GM19452 (cell line): ENCODE data around the gene TFDP1.

ENCODE experiments used
- ATAC-seq: cut with Tn5 transposase; IDR thresholded peaks from one replicate; pipeline ENCODE4 v1.9.1; 2021; ENCODE audit not compliant: unreplicated experiment

TFDP1 gene

DNA sequence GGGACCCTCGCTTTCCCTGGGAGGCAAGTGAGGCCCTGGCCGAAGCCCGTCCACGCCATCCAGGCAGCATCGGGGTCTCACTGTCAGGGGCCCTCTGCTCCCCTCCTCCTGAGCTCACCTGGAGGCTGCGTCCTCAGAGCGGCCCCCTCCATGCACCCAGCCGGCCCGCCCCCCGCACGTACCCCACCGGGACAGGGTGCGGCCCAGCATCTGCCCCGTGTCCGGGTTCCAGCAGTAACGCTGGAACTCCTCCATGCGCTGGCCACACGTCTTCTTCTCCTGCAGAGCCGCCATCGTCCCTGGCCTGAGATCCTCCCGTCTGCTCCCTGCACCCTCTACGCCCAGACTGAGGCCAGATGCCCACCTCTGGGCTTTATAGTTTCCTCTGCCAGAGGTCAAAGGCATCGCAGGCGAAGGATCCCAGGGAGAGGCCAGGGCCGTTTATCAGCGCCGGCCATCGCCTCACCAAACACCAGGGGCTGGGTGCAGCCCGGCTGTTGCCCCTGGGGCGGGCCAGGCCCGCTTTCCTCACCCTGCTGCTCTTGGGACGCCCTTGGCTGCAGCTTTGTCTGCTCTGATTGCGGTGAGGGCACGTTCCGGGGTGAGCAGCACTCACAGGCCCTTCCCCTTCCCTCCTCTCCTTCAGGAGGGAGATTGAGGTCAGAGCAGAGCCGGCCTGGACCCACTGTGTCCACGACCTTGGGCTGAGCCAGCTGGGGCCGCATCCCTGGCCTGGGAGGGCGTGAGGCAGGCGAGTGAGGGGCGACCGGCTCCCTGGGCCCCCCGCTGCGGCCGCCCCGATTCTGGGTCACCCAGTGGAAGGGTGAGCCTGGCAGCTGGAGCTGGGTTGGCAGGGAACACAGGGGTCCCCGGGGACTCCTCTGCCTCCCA is 73.5 kb downstream of the TFDP1 start, which contains the start of gene ATP4B:
Gene ATP4B, minus strand, starts transcription at position 348 of the 891 bp plus-strand sequence. Its CDS starts 54 bp downstream, at position 294.
- ATAC-seq: no peak

DNA sequence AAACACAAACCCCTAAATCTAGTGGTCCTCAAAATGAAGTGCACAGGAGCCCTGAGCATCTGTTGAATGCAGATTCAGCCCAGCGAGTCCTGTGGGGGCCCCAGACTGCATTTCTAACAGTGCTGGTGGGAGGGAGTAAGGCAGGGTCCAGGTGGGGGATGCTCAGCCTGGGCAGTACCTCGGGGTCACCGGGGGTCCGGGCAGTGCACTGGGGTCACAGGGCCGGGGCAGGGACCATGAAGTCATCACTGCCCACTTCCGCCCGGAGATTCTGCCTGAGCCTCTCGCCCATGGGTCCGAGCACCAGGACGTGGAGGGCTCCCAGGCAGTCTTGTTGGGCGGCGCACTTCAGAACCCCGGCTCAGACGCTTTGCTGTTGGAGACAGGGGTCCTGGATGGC is 74.3 kb downstream of the TFDP1 start:
- ATAC-seq: no peak

DNA sequence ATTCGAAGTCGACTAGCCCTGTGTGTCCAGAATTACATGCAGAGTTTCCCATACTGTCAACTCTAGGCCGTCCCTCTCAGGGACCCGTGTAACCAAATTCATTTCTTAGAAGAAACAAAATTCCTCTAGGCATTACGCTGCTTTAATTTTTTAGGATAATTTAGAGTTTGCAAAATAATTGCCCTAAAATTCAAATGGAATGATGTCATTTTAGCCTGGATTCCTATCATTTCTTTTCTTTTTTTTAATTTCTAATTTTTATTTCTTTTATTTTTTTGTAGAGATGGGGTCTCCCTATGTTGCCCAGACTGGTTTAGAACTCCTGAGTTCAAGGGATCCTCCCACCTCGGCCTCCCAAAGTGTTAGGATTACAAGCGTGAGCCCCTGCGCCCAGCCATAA is 74.8 kb downstream of the TFDP1 start:
- no peak for ATAC-seq

DNA sequence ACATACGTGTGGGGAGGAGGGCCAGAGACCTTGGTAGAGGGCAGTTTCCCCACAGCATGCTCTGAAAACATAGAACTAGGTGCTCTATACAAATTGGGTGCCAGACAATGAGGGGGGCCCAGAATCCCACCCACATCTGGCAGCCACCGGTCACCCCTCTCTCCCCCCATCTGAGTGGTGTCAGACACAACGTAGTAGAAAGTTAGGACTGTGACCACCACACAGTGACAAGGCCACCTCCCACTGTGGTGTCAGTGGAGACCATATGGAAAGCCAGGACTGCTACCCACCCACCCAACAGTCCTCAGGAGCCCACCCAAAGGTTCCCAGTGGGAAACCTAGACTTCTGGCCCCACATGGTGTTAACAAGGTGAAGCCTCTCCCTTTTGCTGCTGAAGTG is 75.5 kb downstream of the TFDP1 start:
- no peak for ATAC-seq

DNA sequence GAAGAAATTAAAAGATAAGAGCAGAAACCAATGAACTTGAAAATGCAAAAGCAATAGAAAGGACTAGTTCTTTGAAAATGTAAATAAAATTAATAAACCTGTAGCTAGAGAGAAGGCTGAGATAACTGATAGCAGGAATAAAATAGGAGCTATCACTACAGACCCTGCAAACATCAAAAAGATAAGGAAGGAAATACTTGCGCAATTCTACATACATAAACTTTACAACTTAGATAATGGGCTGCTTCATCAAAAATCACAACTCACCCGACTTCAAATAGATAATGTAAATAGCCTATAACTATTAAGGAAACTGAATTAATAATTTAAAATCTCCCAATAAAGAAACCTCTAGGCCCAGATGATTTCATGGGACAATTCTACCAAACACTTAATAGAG is 77.0 kb downstream of the TFDP1 start:
- ATAC-seq: no peak

DNA sequence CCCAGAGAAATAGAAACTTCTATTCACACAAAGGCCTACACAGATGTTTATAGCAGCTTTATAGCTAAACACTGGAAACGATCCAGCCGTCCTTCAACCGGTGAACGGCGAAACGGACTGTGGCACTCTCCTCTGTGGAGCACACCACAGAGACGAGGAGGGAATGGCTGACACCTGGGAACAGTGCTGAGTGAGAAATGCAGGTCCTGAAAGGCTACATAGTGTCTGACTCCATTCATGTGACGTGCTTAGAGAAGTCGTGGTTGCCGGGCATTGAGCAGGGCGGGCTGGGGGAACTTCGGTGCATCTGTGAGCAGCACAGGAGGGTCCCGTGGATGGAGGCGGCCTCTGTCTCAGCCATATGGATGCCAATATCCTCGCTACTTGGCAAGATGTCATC is 79.4 kb downstream of the TFDP1 start:
- ATAC-seq: no peak

DNA sequence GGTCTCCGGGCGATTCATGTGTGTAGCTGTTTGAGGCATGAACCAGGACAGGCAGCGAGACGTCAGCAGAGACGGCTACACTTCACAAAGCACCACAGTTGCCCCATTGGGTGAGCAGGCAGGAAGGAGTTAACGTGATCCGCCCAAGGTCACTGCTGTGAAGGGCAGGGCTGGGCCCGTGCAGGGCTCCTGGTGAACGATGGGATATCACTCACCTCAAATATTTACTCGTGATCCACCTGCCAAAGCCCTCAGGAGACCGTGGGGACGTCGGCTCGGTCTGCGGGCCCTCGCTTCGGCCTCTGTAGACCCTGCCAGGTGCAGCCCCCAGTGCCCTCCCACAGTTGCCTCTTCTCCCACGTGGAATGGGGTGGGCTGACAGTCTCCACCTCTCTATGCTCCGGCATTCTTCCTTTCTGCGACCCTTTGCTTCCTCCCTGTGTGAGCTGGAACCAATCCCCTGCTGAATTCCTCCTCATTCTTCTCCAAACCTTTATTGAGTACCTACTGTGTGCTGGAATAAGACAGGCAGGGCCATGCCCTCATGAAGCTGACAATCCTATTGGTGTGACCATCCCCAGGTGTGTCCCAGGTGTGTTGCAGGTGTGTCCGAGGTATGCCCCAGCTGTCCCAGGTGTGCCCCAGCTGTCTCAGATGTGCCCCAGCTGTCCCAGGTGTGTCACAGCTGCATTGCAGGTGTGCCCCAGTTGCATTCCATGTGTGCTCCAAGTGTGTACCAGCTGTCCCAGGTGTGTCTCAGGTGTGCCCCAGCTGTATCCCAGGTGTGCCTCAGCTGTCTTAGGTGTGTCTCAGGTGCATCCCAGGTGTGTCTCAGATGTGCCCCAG is 80.4 kb downstream of the TFDP1 start:
- ATAC-seq: no peak

DNA sequence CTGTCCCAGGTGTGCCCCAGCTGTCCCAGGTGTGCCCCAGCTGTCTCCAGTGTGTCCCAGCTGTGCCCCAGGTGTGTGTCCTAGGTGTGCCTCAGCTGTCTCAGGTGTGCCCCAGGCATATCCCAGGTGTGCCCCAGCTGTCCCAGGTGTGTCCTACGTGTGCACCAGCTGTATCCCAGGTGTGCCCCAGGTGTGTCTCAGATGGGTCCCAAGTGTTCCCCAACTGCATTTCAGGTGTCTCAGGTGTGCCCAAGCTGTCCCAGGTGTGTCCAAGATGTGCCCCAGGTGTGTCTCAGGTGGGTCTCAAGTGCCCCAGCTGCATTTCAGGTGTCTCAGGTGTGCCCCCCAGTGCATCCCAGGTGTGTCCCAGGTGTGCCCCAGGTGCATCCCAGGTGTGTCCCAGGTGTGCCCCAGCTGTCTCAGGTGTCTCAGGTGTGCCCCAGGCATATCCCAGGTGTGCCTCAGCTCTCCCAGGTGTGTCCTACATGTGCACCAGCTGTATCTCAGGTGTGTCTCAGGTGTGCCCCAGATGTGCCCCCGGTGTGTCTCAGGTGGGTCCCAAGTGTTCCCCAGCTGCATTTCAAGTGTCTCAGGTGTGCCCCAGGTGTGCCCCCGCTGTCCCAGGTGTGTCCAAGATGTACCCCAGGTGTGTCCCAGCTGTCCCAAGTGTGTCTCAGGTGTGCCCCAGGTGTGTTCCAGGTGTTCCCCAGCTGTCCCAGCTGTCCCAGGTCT is 81.2 kb downstream of the TFDP1 start:
- no peak for ATAC-seq

DNA sequence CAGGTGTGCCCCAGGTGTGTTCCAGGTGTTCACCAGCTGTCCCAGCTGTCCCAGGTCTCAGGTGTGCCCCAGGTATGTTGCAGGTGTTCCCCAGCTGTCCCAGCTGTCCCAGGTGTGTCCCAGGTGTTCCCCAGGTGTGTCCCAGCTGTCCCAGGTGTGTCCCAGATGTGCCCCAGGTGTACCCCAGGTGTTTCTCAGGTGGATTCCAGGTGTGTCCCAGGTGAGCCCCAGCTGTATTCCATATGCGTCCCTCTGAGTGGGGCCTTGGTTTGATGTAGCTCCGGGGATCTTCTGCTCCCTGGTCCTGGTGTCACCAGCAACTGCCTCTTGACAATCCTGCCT is 81.7 kb downstream of the TFDP1 start:
- ATAC-seq: no peak

DNA sequence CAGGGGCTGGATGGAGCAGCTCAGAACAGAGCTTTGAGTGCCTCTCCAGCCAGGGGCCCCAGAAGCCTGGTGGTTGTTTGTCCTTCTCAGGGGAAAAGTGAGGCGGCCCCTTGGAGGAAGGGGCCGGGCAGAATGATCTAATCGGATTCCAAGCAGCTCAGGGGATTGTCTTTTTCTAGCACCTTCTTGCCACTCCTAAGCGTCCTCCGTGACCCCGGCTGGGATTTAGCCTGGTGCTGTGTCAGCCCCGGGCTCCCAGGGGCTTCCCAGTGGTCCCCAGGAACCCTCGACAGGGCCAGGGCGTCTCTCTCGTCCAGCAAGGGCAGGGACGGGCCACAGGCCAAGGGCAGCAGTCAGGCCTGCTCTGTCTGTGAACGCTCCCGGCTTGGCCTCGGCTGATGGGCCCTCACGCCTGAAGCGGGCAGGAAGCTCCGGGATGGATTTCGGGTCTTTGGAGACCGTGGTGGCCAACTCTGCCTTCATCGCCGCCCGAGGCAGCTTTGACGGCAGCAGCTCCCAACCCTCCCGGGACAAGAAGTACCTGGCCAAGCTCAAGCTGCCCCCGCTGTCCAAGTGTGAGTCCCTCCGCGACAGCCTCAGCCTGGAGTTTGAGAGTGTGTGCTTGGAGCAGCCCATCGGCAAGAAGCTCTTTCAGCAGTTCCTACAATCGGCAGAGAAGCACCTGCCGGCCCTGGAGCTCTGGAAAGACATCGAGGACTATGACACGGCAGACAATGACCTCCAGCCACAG is 82.6 kb downstream of the TFDP1 start, which contains the start of gene GRK1:
Gene GRK1, plus strand, starts transcription at position 269 of the 751 bp plus-strand sequence. Its CDS starts 168 bp downstream, at position 437.
- ATAC-seq: no peak

DNA sequence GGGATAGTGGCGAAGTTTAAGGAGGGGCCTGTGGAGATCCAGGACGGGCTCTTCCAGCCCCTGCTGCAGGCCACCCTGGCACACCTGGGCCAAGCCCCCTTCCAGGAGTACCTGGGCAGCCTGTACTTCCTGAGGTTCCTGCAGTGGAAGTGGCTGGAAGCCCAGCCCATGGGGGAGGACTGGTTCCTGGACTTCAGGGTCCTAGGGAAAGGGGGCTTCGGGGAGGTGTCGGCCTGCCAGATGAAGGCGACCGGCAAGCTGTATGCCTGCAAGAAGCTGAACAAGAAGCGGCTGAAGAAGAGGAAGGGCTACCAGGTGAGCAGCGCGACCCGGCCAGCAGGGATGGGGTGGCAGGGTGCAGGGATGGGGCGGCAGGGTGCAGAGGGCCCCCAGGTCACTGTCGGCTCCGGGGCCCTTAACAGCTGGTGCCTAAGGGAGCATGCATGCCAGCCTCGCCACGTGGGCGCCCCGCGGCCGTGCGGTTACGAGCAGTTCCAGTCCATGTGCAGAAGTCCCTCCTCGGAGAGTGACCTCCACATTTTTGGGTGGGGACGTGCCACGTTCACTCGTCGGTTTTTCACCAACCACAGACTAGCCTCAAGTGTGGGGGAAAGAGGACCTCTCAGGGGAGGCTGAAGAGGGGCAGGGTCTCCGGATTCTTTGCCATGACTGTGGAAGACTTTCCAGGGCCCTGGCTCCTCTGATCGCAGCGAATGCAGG is 83.4 kb downstream of the TFDP1 start:
- no peak for ATAC-seq

DNA sequence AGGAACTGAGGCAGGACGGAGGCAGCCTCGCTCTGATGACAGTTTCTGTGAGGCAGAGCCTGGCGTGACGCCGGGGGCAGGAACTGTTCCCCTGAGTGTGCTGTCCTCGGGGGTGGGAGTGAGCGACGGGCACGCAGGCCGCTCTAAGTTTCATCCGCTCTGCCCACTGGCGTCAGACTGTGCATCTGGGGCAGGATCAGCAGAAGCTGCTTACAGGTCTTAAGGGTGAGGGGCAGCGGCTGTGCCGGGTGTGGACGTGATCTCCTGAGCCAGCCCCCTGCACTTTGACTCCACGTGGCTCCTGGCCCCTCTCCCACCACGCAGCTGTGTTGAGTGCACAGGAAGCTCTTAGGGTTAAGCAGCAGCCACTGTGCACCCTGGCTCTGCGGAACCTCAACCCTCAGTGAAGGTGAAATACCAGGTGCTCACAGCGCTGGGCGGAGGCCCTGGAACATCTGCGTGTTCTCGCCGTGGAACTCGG is 84.0 kb downstream of the TFDP1 start:
- ATAC-seq: no peak

DNA sequence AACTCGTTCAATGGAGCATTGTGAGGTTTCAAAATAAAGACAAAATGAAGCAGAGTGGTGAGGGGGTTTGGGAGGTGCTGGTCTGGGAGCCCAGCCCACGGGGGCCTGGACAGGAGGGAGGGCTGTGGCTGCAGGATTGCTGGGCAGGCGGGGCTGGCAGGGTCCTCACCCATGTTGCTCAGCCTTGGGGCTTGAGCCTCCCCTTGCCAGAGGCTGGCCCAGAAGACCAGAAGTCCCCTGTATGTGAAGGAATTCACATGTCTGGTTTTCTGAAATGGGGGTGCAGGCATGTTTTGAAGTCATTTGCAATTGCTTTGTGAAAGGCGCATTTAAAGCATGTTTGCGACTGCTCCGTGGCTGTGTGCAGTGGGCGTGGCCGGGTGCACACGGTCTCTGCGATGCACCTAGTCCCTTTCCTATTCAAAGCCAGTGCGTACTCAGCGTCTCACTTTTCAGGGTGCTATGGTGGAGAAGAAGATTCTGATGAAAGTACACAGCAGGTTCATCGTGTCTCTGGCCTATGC is 84.7 kb downstream of the TFDP1 start:
- no peak for ATAC-seq

DNA sequence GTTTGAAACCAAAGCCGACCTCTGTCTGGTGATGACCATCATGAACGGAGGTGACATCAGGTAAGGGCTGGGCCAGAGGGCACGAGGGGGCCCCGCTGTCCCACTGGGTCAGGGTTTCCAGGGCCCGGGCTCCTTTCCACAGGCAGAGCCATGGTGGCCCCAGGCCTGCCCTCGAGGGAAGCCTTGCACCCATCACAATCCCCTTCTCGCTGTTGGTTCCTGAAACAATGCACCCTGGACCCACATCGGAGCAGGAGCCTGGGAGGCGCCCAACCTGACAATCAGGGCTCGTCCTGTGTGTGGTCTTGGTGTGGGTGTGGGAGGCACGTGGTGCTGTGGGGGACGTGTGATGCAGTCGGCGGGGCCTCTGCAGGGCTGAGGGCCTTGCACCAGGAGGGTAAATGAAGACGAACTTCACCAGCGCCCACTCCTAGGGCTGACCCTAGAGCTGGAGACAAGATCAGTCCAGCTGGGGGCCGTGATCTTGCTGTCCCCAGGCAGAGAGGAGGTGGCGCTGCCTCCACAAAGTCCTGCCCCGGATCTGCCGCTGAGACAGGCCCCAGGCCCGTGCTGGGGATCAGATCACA is 85.3 kb downstream of the TFDP1 start:
- no peak for ATAC-seq

DNA sequence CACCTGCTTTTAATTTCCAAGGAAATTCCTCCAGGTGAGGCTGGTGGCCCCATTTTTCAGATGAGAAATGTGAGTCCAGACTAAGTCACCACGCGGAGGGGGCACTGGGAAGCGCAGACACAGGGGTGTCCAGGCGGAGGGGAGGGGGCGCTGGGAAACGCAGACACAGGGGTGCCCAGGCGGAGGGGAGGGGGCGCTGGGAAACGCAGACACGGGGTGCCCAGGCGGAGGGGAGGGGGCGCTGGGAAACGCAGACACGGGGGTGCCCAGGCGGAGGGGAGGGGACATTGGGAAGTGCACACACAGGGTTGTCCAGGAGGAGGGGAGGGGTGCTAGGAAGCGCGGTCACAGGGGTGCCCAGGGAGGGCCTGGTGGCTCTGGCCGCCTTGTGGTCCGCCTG is 86.0 kb downstream of the TFDP1 start:
- ATAC-seq: no peak

DNA sequence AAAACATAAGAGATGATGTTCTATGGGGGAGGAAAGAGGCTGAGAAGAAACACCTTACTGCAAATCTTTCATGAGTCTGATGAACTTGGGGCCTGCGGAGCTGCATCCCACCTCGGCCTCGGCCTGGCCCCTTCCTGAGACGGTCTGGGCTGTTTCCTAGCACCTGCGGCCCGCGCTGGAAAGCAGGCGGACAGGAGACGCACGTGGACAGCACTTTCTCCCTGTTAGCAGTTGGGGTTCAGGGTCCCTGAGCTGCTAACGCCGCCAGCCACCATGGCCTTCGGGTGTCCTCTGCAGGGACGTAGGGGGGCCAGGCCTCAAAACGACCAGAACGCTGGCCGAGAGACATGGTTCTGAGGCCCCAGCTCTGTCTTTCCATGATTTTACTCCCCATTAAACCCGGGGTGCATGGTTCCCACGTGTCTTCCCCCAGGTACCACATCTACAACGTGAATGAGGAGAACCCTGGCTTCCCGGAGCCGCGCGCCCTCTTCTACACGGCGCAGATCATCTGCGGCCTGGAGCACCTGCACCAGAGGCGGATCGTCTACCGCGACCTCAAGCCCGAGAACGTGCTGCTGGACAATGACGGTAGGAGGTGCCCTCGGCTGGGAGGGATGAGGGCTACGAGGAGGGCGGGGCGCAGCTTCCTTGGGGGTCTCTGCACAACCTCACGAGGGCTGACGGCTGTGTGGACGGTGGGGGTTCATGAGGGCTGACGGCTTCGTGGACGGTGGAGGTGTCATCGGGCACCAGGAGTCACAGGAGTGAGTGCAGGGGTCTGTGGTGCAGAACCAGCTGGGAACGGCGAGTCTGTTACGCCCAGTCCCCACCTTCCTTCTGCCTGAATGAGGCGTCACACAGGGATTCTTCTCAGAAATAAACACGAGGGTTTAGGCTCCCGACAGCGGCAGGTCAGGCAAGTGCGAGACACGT is 86.8 kb downstream of the TFDP1 start:
- no peak for ATAC-seq

DNA sequence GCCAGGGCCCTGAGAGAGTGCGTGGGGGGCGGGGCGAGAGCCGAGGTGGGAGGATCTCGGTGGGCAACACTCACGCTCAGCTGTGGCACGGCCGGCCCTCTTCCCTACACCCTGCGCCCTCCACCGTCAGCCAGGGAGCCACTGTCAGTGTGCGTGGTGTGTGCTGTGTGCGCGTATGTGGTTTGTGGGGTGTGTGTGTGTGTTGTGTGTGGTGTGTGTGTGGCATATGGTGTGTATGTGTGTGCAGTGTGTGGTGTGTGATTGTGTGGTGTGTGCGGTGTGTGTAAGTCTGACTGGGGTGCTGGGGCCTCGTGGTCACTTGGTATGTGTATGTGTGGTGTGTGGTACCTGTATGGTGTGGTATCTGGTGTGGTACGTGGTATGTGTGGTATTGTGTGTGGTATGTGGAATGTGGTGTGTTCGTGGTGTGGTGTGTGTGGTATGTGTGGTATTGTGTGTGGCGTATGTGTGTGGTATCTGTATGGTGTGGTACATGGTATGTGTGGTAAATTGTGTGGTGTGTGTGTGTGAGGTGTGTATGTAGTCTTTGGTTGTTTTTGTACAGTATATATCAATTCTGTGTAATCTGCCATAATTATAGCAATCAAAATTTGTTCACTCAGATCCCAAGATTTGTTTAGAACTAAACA is 87.6 kb downstream of the TFDP1 start:
- no peak for ATAC-seq
